Naive B cell (primary cell): Measurements from ENCODE around the gene SNX8. TPM values are rescaled to one million over a fixed set of nuclear protein-coding genes. Genes with fewer than 3 reads are reported as not detected.
A peak's percentile ranks its signal among the peaks of the same experiment; 100 is the strongest.
"Not testable (repeated sequence)": the region's sequence is repeated elsewhere in the genome, so short reads cannot be mapped to it uniquely, and the experiment has no call there.

Experiments
- ATAC-seq, 2 donors: fragments of 150-1000 bp; cut with Tn5 transposase; 2 replicates each; pipeline ENCODE4 v1.10.0; 2021; ENCODE audit warnings: low read depth in 2 of 2, mild to moderate bottlenecking in 2 of 2, moderate library complexity in 2 of 2
- DNase-seq: peaks from one replicate; pipeline ENCODE4 v3.0.0; 2022
- H3K27ac Mint-ChIP-seq, 6 donors: one replicate each; pipeline ENCODE4 v1.8.0; 2020 to 2022; ENCODE audit warnings: mild to moderate bottlenecking in 6 of 6, mixed read lengths in 6 of 6, moderate library complexity in 5 of 6, inconsistent platforms in 2 of 6
- H3K27me3 Mint-ChIP-seq, 3 donors: one replicate each; pipeline ENCODE4 v1.8.0; 2021 to 2022; ENCODE audit warnings: mixed read lengths in 3 of 3, mild to moderate bottlenecking in 1 of 3
- H3K36me3 Mint-ChIP-seq, 2 donors: one replicate each; pipeline ENCODE4 v1.8.0; 2020 to 2022; ENCODE audit warnings: mixed read lengths in 2 of 2, inconsistent platforms in 1 of 2, mild to moderate bottlenecking in 1 of 2
- H3K4me1 Mint-ChIP-seq, 3 donors: one replicate each; pipeline ENCODE4 v1.8.0; 2020 to 2022; ENCODE audit warnings: mixed read lengths in 3 of 3, inconsistent platforms in 1 of 3, mild to moderate bottlenecking in 1 of 3, moderate library complexity in 1 of 3
- H3K4me3 Mint-ChIP-seq, 8 donors: one replicate each; pipeline ENCODE4 v1.8.0; 2020 to 2022; ENCODE audit warnings: mild to moderate bottlenecking in 8 of 8, mixed read lengths in 8 of 8, moderate library complexity in 8 of 8, inconsistent platforms in 2 of 8
- H3K9me3 Mint-ChIP-seq, 7 donors: one replicate each; pipeline ENCODE4 v1.8.0; 2020 to 2022; ENCODE audit warnings: mixed read lengths in 7 of 7, mild to moderate bottlenecking in 5 of 7, inconsistent platforms in 2 of 7, moderate library complexity in 1 of 7
- polyA plus RNA-seq, 6 donors: library from polyadenylated mRNA; unstranded; fragments of 300-500 nt; fragmentation: Illumina TruSeq; gene quantifications; one replicate each; pipeline ENCODE4 v1.2.3, GENCODE V29; 2021; ENCODE audit warnings: low read depth in 6 of 6

Gene SNX8
- polyA plus RNA-seq, 6 donors from 2014 or later = 74.2 to 107 (median 96.2) TPM

DNA sequence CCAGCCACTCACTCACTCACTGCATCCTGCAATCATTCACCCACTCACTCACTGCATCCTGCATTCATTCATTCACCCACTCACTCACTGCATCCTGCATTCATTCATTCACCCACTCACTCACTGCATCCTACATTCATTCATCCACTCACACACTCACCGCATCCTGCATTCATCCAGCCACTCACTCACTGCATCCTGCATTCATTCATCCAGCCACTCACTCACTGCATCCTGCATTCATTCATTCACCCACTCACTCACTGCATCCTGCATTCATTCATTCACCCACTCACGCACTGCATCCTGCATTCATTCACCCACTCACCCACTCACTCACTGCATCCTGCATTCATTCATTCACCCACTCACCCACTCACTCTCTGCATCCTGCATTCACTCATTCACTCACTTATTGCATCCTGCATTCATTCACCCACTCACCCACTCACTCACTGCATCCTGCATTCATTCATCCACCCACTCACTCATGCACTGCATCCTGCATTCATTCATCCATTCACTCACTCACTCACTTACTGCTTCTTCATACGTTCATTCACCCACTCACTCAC lies 802 bp upstream of the SNX8 start:
- ATAC-seq = not testable (repeated sequence)

GRCh38 chr7:2313450-2314208 lies 612 bp downstream of the SNX8 start:
- no peaks in the 10 kb centered on the region for H3K36me3 Mint-ChIP-seq
- DNase-seq (no peak), ATAC-seq (peak; percentile 0)
- H3K27ac Mint-ChIP-seq = peak overlapping the region in 5 of 6 donors; percentile 99 to 100 (median 99)
- H3K9me3 Mint-ChIP-seq = no peaks in the 10 kb centered on the region
- H3K4me3 Mint-ChIP-seq = peak overlapping the region in 6 of 8 donors; percentile 96 to 99 (median 98)
- H3K27me3 Mint-ChIP-seq = no peaks in the 10 kb centered on the region
- H3K4me1 Mint-ChIP-seq = peaks cover 25 to 56% (median 28%) of the 10 kb centered on the region in 3 donors

More for the DNA sequence above, 802 bp upstream of the SNX8 start:
- not testable (repeated sequence) for H3K9me3 Mint-ChIP-seq, H3K27ac Mint-ChIP-seq, H3K27me3 Mint-ChIP-seq, H3K36me3 Mint-ChIP-seq, H3K4me3 Mint-ChIP-seq, DNase-seq
- peaks cover 19 to 46% (median 24%) of the 10 kb centered on the region in 3 donors for H3K4me1 Mint-ChIP-seq

DNA sequence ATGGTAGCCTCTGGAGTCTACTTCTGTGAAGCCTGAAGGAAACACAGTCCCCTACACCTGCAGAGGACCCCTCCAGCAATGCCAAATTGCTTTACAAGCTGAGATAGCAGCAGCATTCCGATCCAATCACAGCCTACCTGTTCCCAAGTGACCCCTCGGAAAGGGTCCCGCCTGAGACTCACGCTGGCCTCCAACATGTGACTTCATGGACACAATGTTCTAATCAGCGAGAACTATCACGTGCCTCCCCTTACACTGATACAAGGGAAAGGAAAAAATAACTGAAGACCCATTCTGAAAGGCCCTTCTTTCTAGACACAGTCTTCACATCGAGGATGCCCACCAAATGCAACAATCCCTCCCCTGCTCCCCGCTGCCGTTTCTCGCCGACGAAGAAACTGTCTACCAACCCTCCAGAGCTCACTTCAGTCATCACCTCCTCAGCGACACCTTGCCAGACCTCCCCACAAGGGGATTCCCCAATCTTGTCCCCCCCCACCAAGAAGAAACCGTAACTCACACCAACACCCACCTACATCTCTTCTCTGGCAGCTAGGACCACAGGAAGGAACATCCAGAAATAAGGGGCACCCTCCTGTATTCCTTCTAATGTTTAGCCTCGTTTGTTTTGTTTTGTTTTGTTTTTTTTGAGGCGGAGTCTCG lies 1.8 kb downstream of the SNX8 start:
- Mint-ChIP-seq H3K27me3 (no peaks in the 10 kb centered on the region), H3K36me3 (no peaks in the 10 kb centered on the region), H3K27ac (peak overlapping the region in 5 of 6 donors; percentile 96 to 99 (median 98)), H3K9me3 (no peaks in the 10 kb centered on the region), H3K4me1 (peaks cover 29 to 58% (median 32%) of the 10 kb centered on the region in 3 donors), H3K4me3 (peak overlapping the region in 6 of 8 donors; percentile 85 to 99 (median 96))
- DNase-seq = no peak
- ATAC-seq = peak in 1 of 2 donors; percentile 3

DNA sequence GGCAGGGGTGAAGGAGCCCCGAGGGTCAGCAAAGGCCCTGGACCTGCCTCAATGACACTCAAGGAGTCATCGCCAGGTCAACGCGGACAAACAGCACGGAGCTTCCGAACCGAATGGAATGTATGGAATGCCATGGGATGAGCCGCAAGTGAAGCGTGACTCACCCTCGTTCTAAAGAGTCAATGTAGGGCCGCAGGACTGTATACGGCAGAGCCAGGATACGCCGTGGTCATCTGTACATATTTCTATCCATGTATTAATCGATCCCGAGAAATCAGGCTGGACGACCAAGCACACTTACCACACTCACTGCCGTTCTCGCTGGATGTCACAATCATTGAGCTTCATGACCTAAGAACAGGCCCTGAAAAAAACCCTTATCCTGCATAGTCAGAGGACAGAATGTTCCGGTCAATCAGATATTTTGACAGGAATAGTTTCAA lies 4.3 kb downstream of the SNX8 start:
- no peaks in the 10 kb centered on the region for H3K9me3 Mint-ChIP-seq
- ATAC-seq (no peak), DNase-seq (no peak)
- H3K4me1 Mint-ChIP-seq = peaks cover 43 to 82% (median 55%) of the 10 kb centered on the region in 3 donors
- H3K27ac Mint-ChIP-seq = peak overlapping the region in 4 of 6 donors; percentile 44 to 99 (median 84)
- no peaks in the 10 kb centered on the region for H3K36me3 Mint-ChIP-seq
- H3K4me3 Mint-ChIP-seq = peak overlapping the region in 4 of 8 donors; percentile 9 to 75 (median 40)
- H3K27me3 Mint-ChIP-seq = no peaks in the 10 kb centered on the region

DNA sequence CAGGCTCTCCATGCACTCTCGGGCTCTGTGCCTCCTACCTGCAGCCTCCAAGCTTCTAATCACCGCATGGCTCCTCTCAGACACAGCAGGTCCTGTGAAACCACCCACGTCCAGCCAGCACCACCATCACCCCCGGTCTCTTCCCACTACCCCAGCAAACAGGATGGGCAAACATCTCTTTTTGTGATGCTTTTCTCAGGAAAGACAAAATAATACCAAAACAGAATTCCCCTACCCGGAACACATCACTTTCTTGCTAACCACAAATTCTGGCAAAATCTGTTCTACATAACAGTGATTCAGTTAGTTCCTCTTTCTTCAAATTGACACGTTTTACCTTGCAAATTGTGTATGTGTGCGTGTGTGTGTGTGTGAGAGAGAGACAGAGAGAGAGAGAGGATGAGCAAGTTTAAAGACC lies 6.5 kb downstream of the SNX8 start:
- H3K27me3 Mint-ChIP-seq = no peaks in the 10 kb centered on the region
- no peaks in the 10 kb centered on the region for H3K36me3 Mint-ChIP-seq
- H3K4me1 Mint-ChIP-seq = peaks cover 41 to 84% (median 50%) of the 10 kb centered on the region in 3 donors
- DNase-seq = peak; percentile 81
- H3K4me3 Mint-ChIP-seq = peak overlapping the region; percentile 77 to 96 (median 88)
- H3K9me3 Mint-ChIP-seq = no peaks in the 10 kb centered on the region
- peak overlapping the region in 5 of 6 donors; percentile 86 to 99 (median 97) for H3K27ac Mint-ChIP-seq
- peak; percentile 80 to 89 for ATAC-seq

- ATAC-seq (no peak), DNase-seq (no peak)
- Mint-ChIP-seq H3K36me3 (no peaks in the 10 kb centered on the region), H3K4me3 (peak overlapping the region in 7 of 8 donors; percentile 62 to 94 (median 80)), H3K4me1 (peaks cover 36 to 82% (median 46%) of the 10 kb centered on the region in 3 donors), H3K27me3 (no peaks in the 10 kb centered on the region), H3K9me3 (no peaks in the 10 kb centered on the region), H3K27ac (peak overlapping the region in 5 of 6 donors; percentile 72 to 99 (median 97))
Observed at GRCh38 chr7:2306688-2307087, 7.6 kb downstream of the SNX8 start.

- Mint-ChIP-seq H3K4me3 (peak overlapping the region in 5 of 8 donors; percentile 41 to 94 (median 60)), H3K27ac (peak overlapping the region in 4 of 6 donors; percentile 63 to 79 (median 72)), H3K4me1 (peaks cover 45 to 82% (median 60%) of the 10 kb centered on the region in 3 donors)
- DNase-seq, H3K9me3 Mint-ChIP-seq, H3K36me3 Mint-ChIP-seq, ATAC-seq, H3K27me3 Mint-ChIP-seq: not testable (repeated sequence)
Observed at GRCh38 chr7:2305258-2305657, 9.0 kb downstream of the SNX8 start.

DNA sequence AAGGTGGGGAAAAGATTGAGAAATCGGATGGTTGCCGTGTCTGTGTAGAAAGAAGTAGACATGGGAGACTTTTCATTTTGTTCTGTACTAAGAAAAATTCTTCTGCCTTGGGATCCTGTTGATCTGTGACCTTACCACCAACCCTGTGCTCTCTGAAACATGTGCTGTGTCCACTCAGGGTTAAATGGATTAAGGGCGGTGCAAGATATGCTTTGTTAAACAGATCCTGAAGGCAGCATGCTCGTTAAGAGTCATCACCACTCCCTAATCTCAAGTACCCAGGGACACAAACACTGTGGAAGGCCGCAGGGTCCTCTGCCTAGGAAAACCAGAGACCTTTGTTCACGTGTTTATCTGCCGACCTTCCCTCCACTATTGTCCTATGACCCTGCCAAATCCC lies 10.7 kb downstream of the SNX8 start:
- Mint-ChIP-seq H3K4me3 (peak overlapping the region in 1 of 8 donors; percentile 10), H3K27ac (peak overlapping the region in 1 of 6 donors; percentile 76), H3K4me1 (peaks cover 53 to 82% (median 70%) of the 10 kb centered on the region in 3 donors)
- not testable (repeated sequence) for H3K9me3 Mint-ChIP-seq, DNase-seq, H3K27me3 Mint-ChIP-seq, ATAC-seq, H3K36me3 Mint-ChIP-seq

GRCh38 chr7:2302743-2303397 lies 11.4 kb downstream of the SNX8 start:
- not testable (repeated sequence) for H3K9me3 Mint-ChIP-seq, DNase-seq, ATAC-seq, H3K27me3 Mint-ChIP-seq, H3K36me3 Mint-ChIP-seq
- Mint-ChIP-seq H3K27ac (peak overlapping the region in 1 of 6 donors; percentile 97), H3K4me3 (peak overlapping the region in 1 of 8 donors; percentile 9), H3K4me1 (peaks cover 54 to 86% (median 75%) of the 10 kb centered on the region in 3 donors)

DNA sequence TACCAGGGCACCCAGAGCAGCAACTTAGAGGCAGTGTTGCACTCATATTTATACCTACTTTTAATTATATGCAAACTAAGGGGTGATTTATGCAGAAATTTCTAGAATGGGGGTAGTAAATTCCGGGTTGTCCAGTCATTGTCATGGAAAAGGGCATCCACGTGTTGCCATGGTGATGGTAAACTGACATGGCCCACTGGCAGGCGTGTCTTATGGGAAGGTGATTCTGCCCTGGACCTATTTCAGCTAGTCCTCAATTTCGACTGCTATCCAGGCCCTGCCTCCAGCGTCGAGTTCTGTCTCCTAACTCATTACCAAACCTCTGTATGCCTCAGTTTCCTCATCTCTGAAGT lies 12.8 kb downstream of the SNX8 start:
- DNase-seq (no peak), ATAC-seq (no peak)
- peaks cover 0 to 3% of the 10 kb centered on the region in 2 donors for H3K36me3 Mint-ChIP-seq
- peaks cover 53 to 86% (median 74%) of the 10 kb centered on the region in 3 donors for H3K4me1 Mint-ChIP-seq
- H3K4me3 Mint-ChIP-seq = peak overlapping the region in 5 of 8 donors; percentile 65 to 84 (median 68)
- peaks cover 0 to 6% (median 3%) of the 10 kb centered on the region in 7 donors for H3K9me3 Mint-ChIP-seq
- H3K27ac Mint-ChIP-seq = peak overlapping the region; percentile 24 to 98 (median 94)
- no peaks in the 10 kb centered on the region for H3K27me3 Mint-ChIP-seq

GRCh38 chr7:2299870-2300512 lies 14.2 kb downstream of the SNX8 start:
- Mint-ChIP-seq H3K4me1 (peaks cover 55 to 84% (median 70%) of the 10 kb centered on the region in 3 donors), H3K27me3 (no peaks in the 10 kb centered on the region), H3K9me3 (peaks cover 0 to 6% (median 3%) of the 10 kb centered on the region in 7 donors), H3K36me3 (peaks cover 0 to 3% of the 10 kb centered on the region in 2 donors), H3K4me3 (peak overlapping the region; percentile 65 to 89 (median 82)), H3K27ac (peak overlapping the region; percentile 92 to 98 (median 98))
- ATAC-seq = peak; percentile 56 to 63
- DNase-seq = peak; percentile 41

GRCh38 chr7:2299131-2299829 lies 15.0 kb downstream of the SNX8 start:
- peaks cover 0 to 3% of the 10 kb centered on the region in 2 donors for H3K36me3 Mint-ChIP-seq
- peaks cover 0 to 6% (median 3%) of the 10 kb centered on the region in 7 donors for H3K9me3 Mint-ChIP-seq
- H3K27me3 Mint-ChIP-seq = no peaks in the 10 kb centered on the region
- ATAC-seq (peak; percentile 70 to 77), DNase-seq (peak; percentile 69)
- H3K4me3 Mint-ChIP-seq = peak overlapping the region; percentile 65 to 89 (median 84)
- peak overlapping the region; percentile 92 to 98 (median 98) for H3K27ac Mint-ChIP-seq
- H3K4me1 Mint-ChIP-seq = peaks cover 52 to 82% (median 71%) of the 10 kb centered on the region in 3 donors
